ENCODE data around the gene OR11A1.

OR11A1 gene

DNA sequence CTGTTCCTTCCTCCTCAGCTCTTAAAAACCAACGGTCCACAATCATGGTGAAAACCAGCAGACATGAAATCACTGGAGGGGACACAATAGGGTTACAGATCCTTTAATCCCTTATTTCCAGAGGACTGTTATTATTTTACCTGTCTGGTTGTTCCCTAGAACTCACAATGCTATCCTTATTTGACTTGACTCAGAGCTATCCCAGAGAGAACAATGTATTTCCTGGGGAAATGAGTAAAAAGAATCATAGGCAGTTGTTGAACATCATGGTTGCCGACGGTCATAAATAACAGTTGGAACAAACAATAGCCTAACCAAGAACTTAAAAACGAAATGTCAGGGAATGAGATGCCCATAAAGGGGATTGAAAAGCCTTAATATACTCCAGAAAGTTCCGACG is 9.4 kb upstream of the OR11A1 start:
- no peak for DNase-seq (ENCODE audit: low read depth)
- H3K4me3 ChIP-seq (ENCODE audit: low read depth, low read length) = no peak overlapping the region
- TF ChIP-seq, protein P1, sequence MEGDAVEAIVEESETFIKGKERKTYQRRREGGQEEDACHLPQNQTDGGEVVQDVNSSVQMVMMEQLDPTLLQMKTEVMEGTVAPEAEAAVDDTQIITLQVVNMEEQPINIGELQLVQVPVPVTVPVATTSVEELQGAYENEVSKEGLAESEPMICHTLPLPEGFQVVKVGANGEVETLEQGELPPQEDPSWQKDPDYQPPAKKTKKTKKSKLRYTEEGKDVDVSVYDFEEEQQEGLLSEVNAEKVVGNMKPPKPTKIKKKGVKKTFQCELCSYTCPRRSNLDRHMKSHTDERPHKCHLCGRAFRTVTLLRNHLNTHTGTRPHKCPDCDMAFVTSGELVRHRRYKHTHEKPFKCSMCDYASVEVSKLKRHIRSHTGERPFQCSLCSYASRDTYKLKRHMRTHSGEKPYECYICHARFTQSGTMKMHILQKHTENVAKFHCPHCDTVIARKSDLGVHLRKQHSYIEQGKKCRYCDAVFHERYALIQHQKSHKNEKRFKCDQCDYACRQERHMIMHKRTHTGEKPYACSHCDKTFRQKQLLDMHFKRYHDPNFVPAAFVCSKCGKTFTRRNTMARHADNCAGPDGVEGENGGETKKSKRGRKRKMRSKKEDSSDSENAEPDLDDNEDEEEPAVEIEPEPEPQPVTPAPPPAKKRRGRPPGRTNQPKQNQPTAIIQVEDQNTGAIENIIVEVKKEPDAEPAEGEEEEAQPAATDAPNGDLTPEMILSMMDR (conservative IDR thresholded peaks at IDR 0.05; ENCODE audit: low read depth, low read length) = no peak

DNA sequence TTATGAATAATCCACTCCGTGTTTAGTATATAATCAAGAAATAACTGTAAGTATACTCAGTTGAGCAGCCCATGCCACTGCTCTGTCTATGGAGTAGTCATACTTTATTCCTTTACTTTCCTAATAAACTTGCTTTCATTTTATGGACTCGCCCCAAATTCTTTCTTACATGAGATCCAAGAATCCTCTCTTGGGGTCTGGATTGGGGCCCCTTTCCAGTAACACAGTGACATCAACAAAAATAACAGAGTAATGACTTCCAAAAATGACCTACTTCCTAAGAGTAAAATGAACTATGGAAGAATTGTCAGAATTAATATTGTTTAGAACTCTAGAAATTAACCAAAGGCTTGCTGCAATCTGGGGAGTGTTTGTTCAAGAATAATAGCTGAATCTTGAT is 8.9 kb upstream of the OR11A1 start:
- DNase-seq (ENCODE audit: low read depth) = no peak
- TF ChIP-seq, protein P1 (conservative IDR thresholded peaks at IDR 0.05; ENCODE audit: low read depth, low read length) = no peak
- H3K4me3 ChIP-seq (ENCODE audit: low read depth, low read length) = no peak overlapping the region

DNA sequence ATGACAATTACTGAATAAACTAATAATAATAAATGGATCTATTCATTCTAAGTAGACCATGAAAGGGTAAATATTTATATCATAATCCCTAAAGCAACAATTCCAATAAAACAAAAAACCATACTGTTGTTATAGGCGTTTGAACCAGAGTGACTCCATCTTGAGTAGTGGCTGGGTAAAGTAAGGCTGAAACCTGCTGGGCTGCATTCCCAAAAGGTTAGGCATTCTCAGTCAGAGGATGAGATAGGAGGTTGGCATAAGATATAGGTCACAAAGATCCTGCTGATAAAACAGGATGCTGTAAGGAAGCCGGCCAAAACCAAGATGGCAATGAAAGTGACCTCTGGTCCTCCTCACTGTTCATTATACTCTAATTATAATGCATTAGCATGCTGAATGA is 8.4 kb upstream of the OR11A1 start:
- DNase-seq (ENCODE audit: low read depth) = no peak
- no peak overlapping the region for H3K4me3 ChIP-seq (ENCODE audit: low read depth, low read length)
- TF ChIP-seq, protein P1 (conservative IDR thresholded peaks at IDR 0.05; ENCODE audit: low read depth, low read length) = no peak

DNA sequence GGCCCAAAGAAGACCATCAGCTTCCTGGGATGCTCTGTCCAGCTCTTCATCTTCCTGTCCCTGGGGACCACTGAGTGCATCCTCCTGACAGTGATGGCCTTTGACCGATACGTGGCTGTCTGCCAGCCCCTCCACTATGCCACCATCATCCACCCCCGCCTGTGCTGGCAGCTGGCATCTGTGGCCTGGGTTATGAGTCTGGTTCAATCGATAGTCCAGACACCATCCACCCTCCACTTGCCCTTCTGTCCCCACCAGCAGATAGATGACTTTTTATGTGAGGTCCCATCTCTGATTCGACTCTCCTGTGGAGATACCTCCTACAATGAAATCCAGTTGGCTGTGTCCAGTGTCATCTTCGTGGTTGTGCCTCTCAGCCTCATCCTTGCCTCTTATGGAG is 5.2 kb upstream of the OR11A1 start:
- DNase-seq (ENCODE audit: low read depth) = no peak

GRCh38 chr6:29461021-29461814 is 4.3 kb upstream of the OR11A1 start:
- DNase-seq (ENCODE audit: low read depth) = no peak
- no peak overlapping the region for H3K4me3 ChIP-seq (ENCODE audit: low read depth, low read length)
- TF ChIP-seq, protein P1 (conservative IDR thresholded peaks at IDR 0.05; ENCODE audit: low read depth, low read length) = no peak

More for the DNA sequence above, 5.2 kb upstream of the OR11A1 start:
- TF ChIP-seq, protein P1 (conservative IDR thresholded peaks at IDR 0.05; ENCODE audit: low read depth, low read length) = no peak
- H3K4me3 ChIP-seq (ENCODE audit: low read depth, low read length) = no peak overlapping the region

DNA sequence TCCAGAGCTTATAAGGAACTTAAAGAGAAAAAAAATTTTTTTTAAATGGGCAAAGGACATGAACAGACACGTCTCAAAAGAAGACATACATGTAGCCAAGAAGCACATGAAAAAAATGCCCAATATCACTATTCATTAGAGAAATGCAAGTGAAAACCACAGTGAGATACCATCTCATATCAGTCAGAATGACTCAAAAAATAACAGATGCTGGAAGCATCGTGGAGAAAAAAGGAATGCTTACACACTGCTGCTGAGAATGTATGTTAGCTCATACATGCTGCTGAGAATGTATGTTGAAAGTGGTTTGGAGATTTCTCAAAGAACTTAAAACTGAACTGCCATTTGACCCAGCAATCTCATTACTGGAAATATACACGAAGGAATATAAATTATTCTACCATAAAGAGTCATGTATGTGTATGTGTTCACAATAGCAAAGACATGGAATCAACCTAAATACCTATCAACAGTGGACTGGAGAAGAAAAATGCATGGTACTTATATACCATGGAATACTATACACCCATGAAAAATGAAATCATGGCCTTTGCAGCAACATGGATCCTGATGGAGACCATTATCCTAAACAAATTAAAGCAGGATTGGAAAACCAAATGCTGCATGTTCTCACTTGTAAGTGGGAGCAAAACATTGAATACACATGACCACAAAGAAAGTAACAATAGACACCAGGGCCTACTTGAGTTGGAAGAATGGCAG is 5.2 kb downstream of the OR11A1 start:
- TF ChIP-seq, protein P1 (conservative IDR thresholded peaks at IDR 0.05; ENCODE audit: low read depth, low read length) = no peak
- peak; percentile 2 for DNase-seq (ENCODE audit: low read depth)
- H3K4me3 ChIP-seq (ENCODE audit: low read depth, low read length) = no peak overlapping the region
